Fibroblast of lung (primary cell): ENCODE results near the gene NCKAP5. TPM values are rescaled to one million over a fixed set of nuclear protein-coding genes. Genes with fewer than 3 reads are reported as not detected.
A peak's percentile ranks its signal among the peaks of the same experiment; 100 is the strongest.

ENCODE experiments used
- DNase-seq, 2 donors: peaks; one replicate each; pipeline versions ENCODE4 v3.0.0 to v3.0.0-alpha.2; 2010; ENCODE audit warnings: low read depth in 2 of 2
- H2AFZ ChIP-seq: 2 replicates; pipeline ENCODE4 v1.5.1; 2012; ENCODE audit warnings: low read length, control low read depth, inconsistent platforms
- H3K27ac ChIP-seq: 2 replicates; pipeline ENCODE4 v1.5.1; 2011; ENCODE audit warnings: low read length, control low read depth; ENCODE audit not compliant: insufficient read depth
- H3K27me3 ChIP-seq: 2 replicates; pipeline ENCODE4 v1.5.1; 2011; ENCODE audit warnings: mild to moderate bottlenecking, low read length; ENCODE audit not compliant: control insufficient read depth, insufficient read depth
- H3K36me3 ChIP-seq: 2 replicates; pipeline ENCODE4 v1.5.1; 2011; ENCODE audit warnings: low read length; ENCODE audit not compliant: control insufficient read depth, insufficient read depth
- H3K4me1 ChIP-seq: 2 replicates; pipeline ENCODE4 v1.5.1; 2011; ENCODE audit warnings: low read length; ENCODE audit not compliant: control insufficient read depth, insufficient read depth; ENCODE audit errors: extremely low read depth
- H3K4me2 ChIP-seq: 2 replicates; pipeline ENCODE4 v1.5.1; 2011; ENCODE audit warnings: low read length, control low read depth; ENCODE audit not compliant: insufficient read depth; ENCODE audit errors: extremely low read depth
- H3K4me3 ChIP-seq, 4 experiments: fragments of 200-600 bp in 1 of 4; sonication (generic) in 1 of 4; replicated peaks in 1 of 4; 2 replicates each; pipeline ENCODE4 v1.5.1; 2011 to 2016; ENCODE audit warnings: low read length in 4 of 4, low read depth in 3 of 4, mild to moderate bottlenecking in 3 of 4, control low read depth in 2 of 4, inconsistent platforms in 1 of 4, mixed read lengths in 1 of 4; ENCODE audit not compliant: insufficient read depth in 1 of 4; ENCODE audit errors: control extremely low read depth in 1 of 4
- H3K79me2 ChIP-seq: 2 replicates; pipeline ENCODE4 v1.5.1; 2012; ENCODE audit warnings: mild to moderate bottlenecking, low read length, inconsistent platforms; ENCODE audit not compliant: control insufficient read depth, insufficient read depth
- H3K9ac ChIP-seq: 2 replicates; pipeline ENCODE4 v1.5.1; 2011; ENCODE audit warnings: mild to moderate bottlenecking, low read length, control low read depth; ENCODE audit not compliant: insufficient read depth
- H3K9me3 ChIP-seq: 2 replicates; pipeline ENCODE4 v1.5.1; 2012; ENCODE audit warnings: low read depth, low read length; ENCODE audit not compliant: control insufficient read depth, insufficient read depth
- H4K20me1 ChIP-seq: 2 replicates; pipeline ENCODE4 v1.5.1; 2011; ENCODE audit warnings: low read length; ENCODE audit not compliant: control insufficient read depth, insufficient read depth; ENCODE audit errors: extremely low read depth
- EZH2 ChIP-seq: IDR thresholded peaks from 2 replicates; pipeline ENCODE4 v1.5.1; 2012; ENCODE audit warnings: low read length, control low read depth, mild to moderate bottlenecking; ENCODE audit errors: missing control alignments
- polyA plus RNA-seq, 2 donors: library from polyadenylated mRNA; depleted of rRNA in 1 of 2; stranded (reverse) in 1 of 2; unstranded in 1 of 2; fragments of >200 nt; gene quantifications; 2 replicates each; pipeline ENCODE4 v1.2.1, GENCODE V29; 2011 to 2012; ENCODE audit warnings: missing spikeins in 1 of 2
- total RNA-seq: library from RNA; depleted of rRNA; stranded (reverse); fragments of >200 nt; gene quantifications from 2 replicates; pipeline ENCODE4 v1.2.1, GENCODE V29; 2014
- TF ChIP-seq, protein P1 (sequence below), 2 donors: IDR thresholded peaks in 1 of 2; conservative IDR thresholded peaks in 1 of 2; 1 replicate in 1 of 2; 2 replicates in 1 of 2; pipeline ENCODE4 v1.5.1; 2011 to 2012; ENCODE audit warnings: low read length in 2 of 2, control low read depth in 1 of 2, inconsistent platforms in 1 of 2, low read depth in 1 of 2, mild to moderate bottlenecking in 1 of 2

NCKAP5 gene
- total and polyA plus RNA-seq, 2 donors (not counting 1 experiment from before 2014, with no cell fraction given): 2.6 to 6.2 TPM

GRCh38 chr2:133326652-133327397 is 241.4 kb downstream of the NCKAP5 start:
- Histone ChIP-seq H3K27ac (no peak overlapping the region), H3K4me3 (no peak overlapping the region), H3K36me3 (no peaks in the 10 kb centered on the region), H3K4me1 (no peaks in the 10 kb centered on the region), H3K9ac (no peak overlapping the region), H3K9me3 (no peaks in the 10 kb centered on the region), H4K20me1 (no peaks in the 10 kb centered on the region), H3K4me2 (no peak overlapping the region), H3K79me2 (no peaks in the 10 kb centered on the region), H3K27me3 (no peaks in the 10 kb centered on the region), H2AFZ (no peak overlapping the region)
- DNase-seq: peak; percentile 76 to 91
- TF ChIP-seq, protein P1, sequence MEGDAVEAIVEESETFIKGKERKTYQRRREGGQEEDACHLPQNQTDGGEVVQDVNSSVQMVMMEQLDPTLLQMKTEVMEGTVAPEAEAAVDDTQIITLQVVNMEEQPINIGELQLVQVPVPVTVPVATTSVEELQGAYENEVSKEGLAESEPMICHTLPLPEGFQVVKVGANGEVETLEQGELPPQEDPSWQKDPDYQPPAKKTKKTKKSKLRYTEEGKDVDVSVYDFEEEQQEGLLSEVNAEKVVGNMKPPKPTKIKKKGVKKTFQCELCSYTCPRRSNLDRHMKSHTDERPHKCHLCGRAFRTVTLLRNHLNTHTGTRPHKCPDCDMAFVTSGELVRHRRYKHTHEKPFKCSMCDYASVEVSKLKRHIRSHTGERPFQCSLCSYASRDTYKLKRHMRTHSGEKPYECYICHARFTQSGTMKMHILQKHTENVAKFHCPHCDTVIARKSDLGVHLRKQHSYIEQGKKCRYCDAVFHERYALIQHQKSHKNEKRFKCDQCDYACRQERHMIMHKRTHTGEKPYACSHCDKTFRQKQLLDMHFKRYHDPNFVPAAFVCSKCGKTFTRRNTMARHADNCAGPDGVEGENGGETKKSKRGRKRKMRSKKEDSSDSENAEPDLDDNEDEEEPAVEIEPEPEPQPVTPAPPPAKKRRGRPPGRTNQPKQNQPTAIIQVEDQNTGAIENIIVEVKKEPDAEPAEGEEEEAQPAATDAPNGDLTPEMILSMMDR (conservative IDR thresholded peaks at IDR 0.05 in 1 of 2, IDR thresholded peaks at IDR 0.05 in 1 of 2; ENCODE audit: low read depth in 1 of 2, low read length in 2 of 2): no peak
- no peak for TF ChIP-seq EZH2

- Histone ChIP-seq H3K4me1 (no peaks in the 10 kb centered on the region), H3K79me2 (no peaks in the 10 kb centered on the region), H3K4me2 (no peak overlapping the region), H3K9ac (no peak overlapping the region), H3K9me3 (no peaks in the 10 kb centered on the region), H3K36me3 (no peaks in the 10 kb centered on the region), H3K27ac (no peak overlapping the region), H4K20me1 (no peaks in the 10 kb centered on the region), H3K27me3 (no peaks in the 10 kb centered on the region), H3K4me3 (no peak overlapping the region), H2AFZ (no peak overlapping the region)
- peak; percentile 60 to 84 for DNase-seq
- TF ChIP-seq EZH2: no peak
- TF ChIP-seq, protein P1 (conservative IDR thresholded peaks at IDR 0.05 in 1 of 2, IDR thresholded peaks at IDR 0.05 in 1 of 2; ENCODE audit: low read depth in 1 of 2, low read length in 2 of 2): no peak
Observed at GRCh38 chr2:133324150-133324561, 244.1 kb downstream of the NCKAP5 start.

- Histone ChIP-seq H3K36me3 (no peaks in the 10 kb centered on the region), H3K27ac (no peak overlapping the region), H2AFZ (no peak overlapping the region), H3K79me2 (no peaks in the 10 kb centered on the region), H3K9me3 (no peaks in the 10 kb centered on the region), H3K4me1 (no peaks in the 10 kb centered on the region), H3K4me3 (no peak overlapping the region), H3K4me2 (no peak overlapping the region), H4K20me1 (no peaks in the 10 kb centered on the region), H3K9ac (no peak overlapping the region), H3K27me3 (no peaks in the 10 kb centered on the region)
- TF ChIP-seq EZH2: no peak
- TF ChIP-seq, protein P1 (conservative IDR thresholded peaks at IDR 0.05 in 1 of 2, IDR thresholded peaks at IDR 0.05 in 1 of 2; ENCODE audit: low read depth in 1 of 2, low read length in 2 of 2): no peak
- DNase-seq: no peak
Observed at GRCh38 chr2:133322909-133323308, 245.4 kb downstream of the NCKAP5 start.
